MM.1S (cell line): Measurements from ENCODE around the gene CCDC86.

Experiments used
- DNase-seq: peaks from one replicate; pipeline ENCODE4 v3.0.0-alpha.2; 2015
- H2AFZ ChIP-seq: fragments of 300-600 bp; sonication (generic); 2 replicates; pipeline ENCODE4 v1.6.0; 2016; ENCODE audit warnings: antibody characterized with exemption, low read length
- H3F3A ChIP-seq: fragments of 300-600 bp; sonication (generic); 2 replicates; pipeline ENCODE4 v1.6.1; 2016; ENCODE audit warnings: mild to moderate bottlenecking, antibody characterized with exemption, low read length, moderate library complexity, mixed read lengths; ENCODE audit not compliant: insufficient read depth
- H3K27ac ChIP-seq: fragments of 300-600 bp; sonication (generic); 2 replicates; pipeline ENCODE4 v1.5.1; 2016; ENCODE audit warnings: mild to moderate bottlenecking, low read length
- H3K27me3 ChIP-seq: fragments of 300-600 bp; sonication (generic); replicated peaks from 2 replicates; pipeline ENCODE4 v1.6.0; 2016; ENCODE audit warnings: low read length; ENCODE audit not compliant: insufficient read depth
- H3K36me3 ChIP-seq: fragments of 300-600 bp; sonication (generic); replicated peaks from 2 replicates; pipeline ENCODE4 v1.6.1; 2016; ENCODE audit warnings: mild to moderate bottlenecking, low read length, mixed read lengths; ENCODE audit not compliant: insufficient read depth
- H3K4me1 ChIP-seq: fragments of 300-600 bp; sonication (generic); 2 replicates; pipeline ENCODE4 v1.6.1; 2016; ENCODE audit warnings: low read length, mixed read lengths
- H3K4me2 ChIP-seq: fragments of 300-600 bp; sonication (generic); 2 replicates; pipeline ENCODE4 v1.6.0; 2016; ENCODE audit warnings: low read depth, low read length
- H3K4me3 ChIP-seq: fragments of 300-600 bp; sonication (generic); 2 replicates; pipeline ENCODE4 v1.5.1; 2016; ENCODE audit warnings: low read length, mixed read lengths
- H3K79me2 ChIP-seq: fragments of 300-600 bp; sonication (generic); 2 replicates; pipeline ENCODE4 v1.6.1; 2016; ENCODE audit warnings: mixed run types, low read length, mixed read lengths
- H3K9ac ChIP-seq: fragments of 300-600 bp; sonication (generic); 2 replicates; pipeline ENCODE4 v1.6.1; 2016; ENCODE audit warnings: low read length, mixed read lengths
- H3K9me2 ChIP-seq: fragments of 300-600 bp; sonication (generic); replicated peaks from 2 replicates; pipeline ENCODE4 v1.6.1; 2016; ENCODE audit warnings: mild to moderate bottlenecking, low read length, mixed read lengths; ENCODE audit not compliant: insufficient read depth
- H3K9me3 ChIP-seq: fragments of 300-600 bp; sonication (generic); replicated peaks from 2 replicates; pipeline ENCODE4 v1.6.1; 2016; ENCODE audit warnings: mild to moderate bottlenecking, low read length, mixed read lengths; ENCODE audit not compliant: insufficient read depth
- H4K20me1 ChIP-seq: fragments of 300-600 bp; sonication (generic); 2 replicates; pipeline ENCODE4 v1.6.1; 2016; ENCODE audit warnings: mild to moderate bottlenecking, low read length, moderate library complexity, mixed read lengths; ENCODE audit not compliant: insufficient read depth
- EZH2 ChIP-seq: fragments of 300-600 bp; sonication (generic); optimal IDR thresholded peaks from 2 replicates; pipeline ENCODE3; 2017; ENCODE audit warnings: low read depth, mild to moderate bottlenecking, antibody characterized with exemption, low read length, mixed read lengths
- EZH2phosphoT487 ChIP-seq: fragments of 300-600 bp; sonication (generic); IDR thresholded peaks from 2 replicates; pipeline ENCODE4 v1.6.1; 2018; ENCODE audit warnings: antibody characterized with exemption, low read length
- TF ChIP-seq, protein P1 (sequence below): fragments of 300-600 bp; sonication (generic); IDR thresholded peaks from 2 replicates; pipeline ENCODE4 v1.5.1; 2016; ENCODE audit warnings: antibody characterized with exemption, low read length, mixed read lengths

CCDC86 gene

DNA sequence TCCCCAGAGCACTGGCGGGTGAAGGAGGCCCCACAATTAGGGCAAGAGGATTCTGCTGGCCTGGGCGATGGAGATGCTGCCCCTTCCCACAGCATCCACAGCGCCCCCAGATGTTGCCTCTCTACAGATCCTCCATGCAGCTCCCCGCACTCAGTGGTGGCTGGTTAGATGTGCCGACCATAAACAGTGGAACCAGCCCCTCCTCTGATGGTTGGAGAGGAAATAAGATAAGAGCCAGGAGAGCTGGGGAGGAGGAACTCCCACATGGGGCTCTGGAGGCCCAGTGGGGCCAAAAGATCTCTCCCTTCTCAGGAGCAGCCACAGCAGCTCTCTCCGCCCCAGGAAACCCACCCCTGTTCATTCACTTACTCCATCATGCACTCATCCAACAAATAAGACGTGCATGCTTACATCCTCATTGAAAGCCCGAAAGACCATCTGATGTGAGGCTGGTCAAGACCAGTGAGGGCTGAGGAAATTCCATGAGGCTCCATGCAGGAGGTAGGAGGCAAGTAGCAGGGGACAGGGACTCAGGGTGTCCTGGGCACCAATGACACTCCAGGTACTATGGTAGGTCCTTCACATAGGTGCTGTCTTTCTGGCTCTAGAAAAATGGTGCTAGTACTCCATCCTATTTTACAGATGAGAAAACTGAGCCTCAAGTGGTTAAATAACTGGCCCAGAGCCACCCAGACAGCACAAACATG lies 12.4 kb downstream of the CCDC86 start:
- Histone ChIP-seq H3F3A (peaks cover 37% of the 10 kb centered on the region), H3K9me3 (no peaks in the 10 kb centered on the region), H2AFZ (no peak overlapping the region), H3K79me2 (peaks cover 6% of the 10 kb centered on the region), H4K20me1 (no peaks in the 10 kb centered on the region), H3K9ac (no peak overlapping the region), H3K9me2 (no peaks in the 10 kb centered on the region), H3K4me1 (peaks cover 9% of the 10 kb centered on the region; the same call in 1 of the 2 replicates), H3K4me2 (no peak overlapping the region), H3K27ac (no peak overlapping the region), H3K27me3 (no peaks in the 10 kb centered on the region), H3K4me3 (no peak overlapping the region), H3K36me3 (peaks cover 25% of the 10 kb centered on the region)
- no peak for DNase-seq
- TF ChIP-seq EZH2 (no peak), EZH2phosphoT487 (no peak)
- TF ChIP-seq, protein P1, sequence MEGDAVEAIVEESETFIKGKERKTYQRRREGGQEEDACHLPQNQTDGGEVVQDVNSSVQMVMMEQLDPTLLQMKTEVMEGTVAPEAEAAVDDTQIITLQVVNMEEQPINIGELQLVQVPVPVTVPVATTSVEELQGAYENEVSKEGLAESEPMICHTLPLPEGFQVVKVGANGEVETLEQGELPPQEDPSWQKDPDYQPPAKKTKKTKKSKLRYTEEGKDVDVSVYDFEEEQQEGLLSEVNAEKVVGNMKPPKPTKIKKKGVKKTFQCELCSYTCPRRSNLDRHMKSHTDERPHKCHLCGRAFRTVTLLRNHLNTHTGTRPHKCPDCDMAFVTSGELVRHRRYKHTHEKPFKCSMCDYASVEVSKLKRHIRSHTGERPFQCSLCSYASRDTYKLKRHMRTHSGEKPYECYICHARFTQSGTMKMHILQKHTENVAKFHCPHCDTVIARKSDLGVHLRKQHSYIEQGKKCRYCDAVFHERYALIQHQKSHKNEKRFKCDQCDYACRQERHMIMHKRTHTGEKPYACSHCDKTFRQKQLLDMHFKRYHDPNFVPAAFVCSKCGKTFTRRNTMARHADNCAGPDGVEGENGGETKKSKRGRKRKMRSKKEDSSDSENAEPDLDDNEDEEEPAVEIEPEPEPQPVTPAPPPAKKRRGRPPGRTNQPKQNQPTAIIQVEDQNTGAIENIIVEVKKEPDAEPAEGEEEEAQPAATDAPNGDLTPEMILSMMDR, result no peak

GRCh38 chr11:60854847-60855725 lies 13.2 kb downstream of the CCDC86 start:
- Histone ChIP-seq H4K20me1 (no peaks in the 10 kb centered on the region), H3K4me1 (peaks cover 9% of the 10 kb centered on the region; the same call in 1 of the 2 replicates), H3K4me3 (no peak overlapping the region), H3K36me3 (peaks cover 19% of the 10 kb centered on the region), H3K9me2 (no peaks in the 10 kb centered on the region), H3K27ac (no peak overlapping the region), H3F3A (peaks cover 29% of the 10 kb centered on the region), H3K27me3 (no peaks in the 10 kb centered on the region), H3K9me3 (no peaks in the 10 kb centered on the region), H3K79me2 (no peaks in the 10 kb centered on the region), H3K9ac (no peak overlapping the region), H3K4me2 (no peak overlapping the region), H2AFZ (no peak overlapping the region)
- TF ChIP-seq EZH2 (no peak), EZH2phosphoT487 (no peak)
- TF ChIP-seq, protein P1, result no peak
- no peak for DNase-seq

DNA sequence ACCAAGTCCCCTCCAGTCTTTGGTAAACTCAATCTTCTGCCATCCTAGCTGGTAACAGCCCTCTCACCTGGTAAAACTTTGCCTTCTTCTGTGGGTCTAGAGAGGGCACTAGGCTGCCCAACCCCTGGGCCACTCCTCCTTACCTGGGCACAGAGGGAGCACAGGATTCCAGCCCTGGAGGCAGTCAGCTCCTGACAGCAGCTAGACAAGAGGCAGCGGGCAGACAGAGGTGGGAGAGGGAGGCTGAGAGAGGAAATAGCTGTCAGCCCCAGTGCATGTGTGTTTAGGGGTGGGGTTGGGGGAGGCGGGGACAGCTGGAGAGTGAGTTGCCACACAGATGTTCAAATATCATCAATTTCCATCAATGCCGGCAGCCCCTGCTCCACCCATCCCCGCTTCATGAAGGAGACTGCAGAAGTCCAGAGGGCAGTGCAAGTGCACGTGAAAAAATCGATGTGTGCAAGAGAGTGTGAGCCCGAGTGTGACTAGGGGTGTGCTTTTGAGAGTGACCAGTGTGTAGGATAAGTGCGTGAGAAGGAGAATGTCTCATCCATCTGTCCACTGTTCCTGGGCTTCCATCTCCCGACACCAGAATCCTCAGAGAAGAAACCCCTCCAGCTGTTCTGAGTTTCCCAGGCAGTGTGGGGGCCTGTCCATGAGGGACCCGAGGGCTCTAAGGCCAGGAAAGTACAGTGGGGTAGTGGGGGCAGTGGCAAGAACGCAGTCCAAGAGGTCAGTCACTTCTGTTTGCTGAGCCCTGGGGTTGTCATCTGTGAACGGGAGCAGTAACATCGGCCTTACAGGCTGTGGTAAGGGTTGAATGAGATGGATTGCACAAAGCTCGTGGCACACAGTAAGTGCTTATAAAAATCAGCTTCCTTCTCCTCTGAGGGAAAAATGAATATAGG lies 14.1 kb downstream of the CCDC86 start, which contains the start of gene PTGDR2:
PTGDR2 (minus strand) TSS at position 225 of the 908 bp plus-strand sequence. CDS start 2,228 bp downstream, outside the sequence.
- Histone ChIP-seq H3K4me2 (no peak within 1 kb of the TSS), H2AFZ (no peak within 1 kb of the TSS), H3K36me3 (peaks cover 11% of the 10 kb centered on the region), H3K4me1 (peaks cover 9% of the 10 kb centered on the region; the same call in 1 of the 2 replicates), H3K9me2 (no peaks in the 10 kb centered on the region), H3K9me3 (no peaks in the 10 kb centered on the region), H3K4me3 (no peak within 1 kb of the TSS), H3K27me3 (no peaks in the 10 kb centered on the region), H3K9ac (no peak within 1 kb of the TSS), H3K79me2 (no peaks in the 10 kb centered on the region), H3F3A (peaks cover 28% of the 10 kb centered on the region), H4K20me1 (no peaks in the 10 kb centered on the region), H3K27ac (no peak within 1 kb of the TSS)
- TF ChIP-seq EZH2 (no peak), EZH2phosphoT487 (no peak)
- TF ChIP-seq, protein P1, result no peak
- DNase-seq, result no peak
